OCI-LY7 (cell line): Measurements from ENCODE around the gene SUN2.

Experiments used
- EZH2phosphoT487 ChIP-seq: fragments of 200-600 bp; sonication (generic); IDR thresholded peaks from 2 replicates; pipeline ENCODE4 v1.6.1; 2018; ENCODE audit warnings: low read depth, borderline replicate concordance, mild to moderate bottlenecking, mixed run types, antibody characterized with exemption, low read length, moderate library complexity, mixed read lengths
- TF ChIP-seq, protein P1 (sequence below): fragments of 200-600 bp; sonication (generic); conservative IDR thresholded peaks from 2 replicates; pipeline ENCODE4 v1.5.1; 2014; ENCODE audit warnings: mild to moderate bottlenecking, antibody characterized with exemption, low read length, moderate library complexity, mixed read lengths

DNA sequence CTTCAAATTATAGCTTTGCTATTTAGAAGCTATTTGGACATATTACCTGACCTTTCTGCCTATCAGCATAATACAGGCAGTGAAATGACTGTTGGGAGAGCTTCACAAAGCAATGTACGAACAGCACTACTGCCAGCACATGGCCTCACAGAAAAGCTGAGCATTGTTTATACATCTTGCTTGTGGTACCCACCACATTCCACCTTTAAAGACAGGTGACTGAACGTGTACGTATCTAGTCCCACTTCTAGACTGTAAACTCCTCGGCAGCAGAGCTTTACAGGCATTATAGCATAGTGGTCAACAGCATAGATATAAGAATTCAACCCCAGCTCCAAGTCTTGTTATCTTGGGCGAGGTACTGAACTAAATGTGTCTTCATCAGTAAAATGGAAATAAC, 56.7 kb downstream of the SUN2 start:
- TF ChIP-seq, protein P1, sequence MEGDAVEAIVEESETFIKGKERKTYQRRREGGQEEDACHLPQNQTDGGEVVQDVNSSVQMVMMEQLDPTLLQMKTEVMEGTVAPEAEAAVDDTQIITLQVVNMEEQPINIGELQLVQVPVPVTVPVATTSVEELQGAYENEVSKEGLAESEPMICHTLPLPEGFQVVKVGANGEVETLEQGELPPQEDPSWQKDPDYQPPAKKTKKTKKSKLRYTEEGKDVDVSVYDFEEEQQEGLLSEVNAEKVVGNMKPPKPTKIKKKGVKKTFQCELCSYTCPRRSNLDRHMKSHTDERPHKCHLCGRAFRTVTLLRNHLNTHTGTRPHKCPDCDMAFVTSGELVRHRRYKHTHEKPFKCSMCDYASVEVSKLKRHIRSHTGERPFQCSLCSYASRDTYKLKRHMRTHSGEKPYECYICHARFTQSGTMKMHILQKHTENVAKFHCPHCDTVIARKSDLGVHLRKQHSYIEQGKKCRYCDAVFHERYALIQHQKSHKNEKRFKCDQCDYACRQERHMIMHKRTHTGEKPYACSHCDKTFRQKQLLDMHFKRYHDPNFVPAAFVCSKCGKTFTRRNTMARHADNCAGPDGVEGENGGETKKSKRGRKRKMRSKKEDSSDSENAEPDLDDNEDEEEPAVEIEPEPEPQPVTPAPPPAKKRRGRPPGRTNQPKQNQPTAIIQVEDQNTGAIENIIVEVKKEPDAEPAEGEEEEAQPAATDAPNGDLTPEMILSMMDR: no peak
- no peak for TF ChIP-seq EZH2phosphoT487
